22Rv1 (cell line): Measurements from ENCODE around the gene KASH5.
A peak's percentile ranks its signal among the peaks of the same experiment; 100 is the strongest.

Experiments used
- H3K27ac ChIP-seq: fragments of 450-650 bp; 2 replicates; pipeline ENCODE4 v1.5.1; 2017
- ZFX ChIP-seq: fragments of 450-650 bp; IDR thresholded peaks from 2 replicates; pipeline ENCODE4 v1.6.1; 2017; ENCODE audit warnings: antibody characterized with exemption, borderline replicate concordance
- TF ChIP-seq, protein P1 (sequence below): fragments of 450-650 bp; IDR thresholded peaks from 2 replicates; pipeline ENCODE4 v1.5.1; 2017; ENCODE audit warnings: mild to moderate bottlenecking

KASH5 gene

DNA sequence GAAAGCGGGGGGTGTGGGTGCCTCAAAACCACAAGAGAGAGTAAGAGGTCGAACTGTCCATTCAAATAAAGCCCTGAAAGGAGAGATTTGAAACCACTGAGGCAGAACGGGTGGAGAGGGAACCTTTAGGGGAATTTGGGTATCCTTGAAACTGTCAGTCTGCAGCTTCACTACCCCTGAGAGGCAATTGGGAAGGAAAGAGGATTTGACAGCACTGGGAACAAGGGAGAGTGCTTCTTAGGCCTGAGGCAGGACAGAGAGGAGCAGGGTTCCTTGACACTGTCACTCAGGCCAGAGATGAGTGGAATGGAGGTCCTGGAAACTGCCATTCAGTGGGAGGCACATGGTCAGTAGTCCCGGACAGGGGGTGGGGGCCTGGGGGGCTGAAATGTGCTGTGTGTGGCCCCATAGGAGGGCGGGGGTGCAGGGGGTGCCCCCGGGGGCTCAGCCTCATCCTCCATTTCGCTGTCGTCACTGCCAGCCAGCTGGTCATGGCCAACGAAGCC is 42.2 kb downstream of the KASH5 start:
- TF ChIP-seq ZFX = no peak
- TF ChIP-seq, protein P1, sequence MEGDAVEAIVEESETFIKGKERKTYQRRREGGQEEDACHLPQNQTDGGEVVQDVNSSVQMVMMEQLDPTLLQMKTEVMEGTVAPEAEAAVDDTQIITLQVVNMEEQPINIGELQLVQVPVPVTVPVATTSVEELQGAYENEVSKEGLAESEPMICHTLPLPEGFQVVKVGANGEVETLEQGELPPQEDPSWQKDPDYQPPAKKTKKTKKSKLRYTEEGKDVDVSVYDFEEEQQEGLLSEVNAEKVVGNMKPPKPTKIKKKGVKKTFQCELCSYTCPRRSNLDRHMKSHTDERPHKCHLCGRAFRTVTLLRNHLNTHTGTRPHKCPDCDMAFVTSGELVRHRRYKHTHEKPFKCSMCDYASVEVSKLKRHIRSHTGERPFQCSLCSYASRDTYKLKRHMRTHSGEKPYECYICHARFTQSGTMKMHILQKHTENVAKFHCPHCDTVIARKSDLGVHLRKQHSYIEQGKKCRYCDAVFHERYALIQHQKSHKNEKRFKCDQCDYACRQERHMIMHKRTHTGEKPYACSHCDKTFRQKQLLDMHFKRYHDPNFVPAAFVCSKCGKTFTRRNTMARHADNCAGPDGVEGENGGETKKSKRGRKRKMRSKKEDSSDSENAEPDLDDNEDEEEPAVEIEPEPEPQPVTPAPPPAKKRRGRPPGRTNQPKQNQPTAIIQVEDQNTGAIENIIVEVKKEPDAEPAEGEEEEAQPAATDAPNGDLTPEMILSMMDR = no peak
- H3K27ac ChIP-seq = peak overlapping the region; percentile 33

DNA sequence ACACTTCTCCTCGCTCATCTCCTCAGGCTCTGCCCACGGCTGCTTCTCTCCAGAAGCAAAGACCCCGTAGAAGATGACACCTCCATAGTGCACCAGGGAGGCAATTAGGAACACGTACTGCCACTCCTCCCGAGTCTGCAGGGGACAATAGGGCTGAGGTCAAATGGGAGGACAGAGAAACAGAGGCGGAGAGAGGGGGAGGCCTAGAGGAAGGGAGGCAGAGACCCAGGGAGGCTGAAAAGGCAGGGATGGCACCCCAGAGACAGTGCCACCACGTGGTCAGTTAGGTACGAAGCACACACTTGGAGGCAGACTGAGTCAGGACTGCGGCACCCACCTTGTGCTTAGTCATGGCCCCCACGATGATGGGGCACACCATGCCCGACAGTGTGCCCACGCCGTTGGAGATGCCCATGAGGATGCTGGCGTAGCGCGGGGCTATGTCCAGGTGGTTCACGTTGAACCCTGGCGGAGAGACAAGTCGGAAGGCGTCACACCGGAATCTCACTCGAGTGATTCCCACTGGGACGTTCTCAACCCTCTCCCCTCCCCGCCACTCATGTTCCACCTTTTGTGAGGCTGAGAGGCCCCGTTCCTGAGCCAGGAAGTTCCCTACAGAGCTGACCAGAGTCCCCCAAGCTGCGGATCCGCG is 42.8 kb downstream of the KASH5 start:
- no peak for TF ChIP-seq ZFX
- TF ChIP-seq, protein P1 = peak; percentile 58
- peak overlapping the region; percentile 59 for H3K27ac ChIP-seq

DNA sequence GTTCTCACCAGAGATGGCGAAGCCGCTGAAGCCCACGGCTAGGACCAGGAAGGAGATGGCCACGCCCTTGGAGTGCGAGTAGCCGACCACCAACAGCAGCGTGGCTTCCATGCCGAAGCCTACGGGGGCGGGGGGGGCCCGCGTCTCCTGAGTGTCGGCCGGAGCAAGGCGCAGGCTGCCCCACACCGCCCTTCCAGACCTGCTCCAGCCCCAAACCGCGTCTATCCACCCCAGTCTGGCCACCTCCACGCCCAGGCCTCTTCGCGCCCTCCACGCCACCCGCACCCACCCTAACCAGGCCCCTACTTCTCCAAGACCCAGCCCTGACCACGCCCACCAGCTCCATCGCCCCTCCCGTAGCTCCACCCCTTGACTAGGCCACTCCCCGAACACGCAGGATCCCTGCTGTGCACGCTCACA is 43.3 kb downstream of the KASH5 start:
- peak overlapping the region; percentile 59 for H3K27ac ChIP-seq
- TF ChIP-seq, protein P1 = no peak
- TF ChIP-seq ZFX = no peak

DNA sequence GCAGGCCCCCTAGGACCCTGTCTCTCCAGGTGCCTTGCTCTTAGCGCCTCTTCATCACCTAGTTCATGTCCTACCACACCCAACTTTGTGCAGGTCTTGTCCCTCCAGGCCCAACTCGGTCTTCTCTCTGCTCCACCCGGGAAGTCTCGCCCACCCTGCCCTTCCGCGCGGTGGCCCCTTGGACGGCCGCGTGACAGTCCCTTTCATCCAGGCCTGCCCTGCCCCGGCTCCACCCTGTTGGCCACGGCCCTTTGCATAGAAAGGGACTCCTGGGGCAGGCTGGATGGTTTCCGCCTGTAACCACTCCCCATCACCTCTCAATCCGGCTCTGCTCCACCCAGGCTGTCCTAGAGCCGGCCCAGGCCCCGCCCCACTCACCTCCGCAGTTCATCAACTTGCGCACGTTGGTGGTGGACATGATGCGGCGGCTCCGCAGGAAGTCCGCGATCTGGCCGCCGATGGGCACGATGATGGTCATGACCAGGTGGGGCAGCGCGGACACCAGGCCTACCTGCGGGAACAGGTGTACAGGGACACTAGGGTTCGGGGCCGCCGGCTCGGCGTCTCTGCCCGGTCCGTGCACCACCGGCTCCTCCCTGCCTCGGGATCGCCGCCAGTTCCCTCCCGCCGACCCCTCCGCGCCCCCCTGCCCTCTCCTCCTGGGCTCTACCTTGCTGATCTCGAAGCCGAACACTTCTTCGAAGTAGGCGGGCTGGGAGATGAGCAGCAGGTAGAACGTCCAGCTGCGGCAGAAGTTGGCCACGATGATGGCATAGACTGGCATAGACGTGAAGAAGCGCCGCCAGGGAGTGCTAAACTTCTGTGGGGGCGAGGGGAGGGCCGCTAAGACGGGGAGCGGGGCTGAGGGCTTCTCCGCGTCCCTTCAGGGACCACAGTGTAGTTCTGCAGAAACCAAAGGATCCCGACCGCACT is 44.4 kb downstream of the KASH5 start:
- TF ChIP-seq, protein P1 = peak; percentile 22; the same call in 1 of the 2 replicates
- no peak for TF ChIP-seq ZFX
- peak overlapping the region; percentile 59 for H3K27ac ChIP-seq

DNA sequence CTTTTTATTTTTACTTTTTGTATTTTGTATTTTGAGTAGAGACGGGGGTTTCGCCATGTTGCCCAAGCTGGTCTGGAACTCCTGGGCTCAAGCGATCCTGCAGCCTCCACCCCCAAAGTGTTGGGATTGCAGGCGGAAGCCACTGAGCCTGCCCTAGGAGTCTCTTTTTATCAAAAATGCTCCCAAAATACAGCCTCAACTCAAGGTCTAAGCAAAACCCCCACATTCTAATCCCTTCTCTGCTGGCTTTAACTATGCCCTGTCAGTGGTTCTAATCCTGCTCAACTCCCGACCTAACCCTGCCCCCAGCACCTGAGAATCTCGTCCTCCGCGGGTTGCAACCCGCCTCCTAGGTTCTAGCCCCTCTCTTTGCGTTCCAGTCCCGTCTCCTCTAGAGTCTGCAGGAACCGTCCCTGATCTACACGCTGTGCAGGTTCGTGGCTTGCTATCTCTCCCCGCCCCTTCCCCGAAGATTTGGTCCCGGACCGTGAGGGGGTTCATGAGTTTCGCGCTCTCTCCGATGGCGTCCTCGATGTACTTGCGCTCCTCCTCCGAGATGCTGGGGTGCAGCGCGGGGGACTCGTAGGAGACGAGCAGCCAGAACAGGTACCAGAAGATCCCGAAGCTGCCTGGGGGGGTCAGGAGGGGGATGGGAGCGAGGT is 45.3 kb downstream of the KASH5 start:
- no peak overlapping the region for H3K27ac ChIP-seq
- TF ChIP-seq ZFX = no peak
- TF ChIP-seq, protein P1 = no peak

DNA sequence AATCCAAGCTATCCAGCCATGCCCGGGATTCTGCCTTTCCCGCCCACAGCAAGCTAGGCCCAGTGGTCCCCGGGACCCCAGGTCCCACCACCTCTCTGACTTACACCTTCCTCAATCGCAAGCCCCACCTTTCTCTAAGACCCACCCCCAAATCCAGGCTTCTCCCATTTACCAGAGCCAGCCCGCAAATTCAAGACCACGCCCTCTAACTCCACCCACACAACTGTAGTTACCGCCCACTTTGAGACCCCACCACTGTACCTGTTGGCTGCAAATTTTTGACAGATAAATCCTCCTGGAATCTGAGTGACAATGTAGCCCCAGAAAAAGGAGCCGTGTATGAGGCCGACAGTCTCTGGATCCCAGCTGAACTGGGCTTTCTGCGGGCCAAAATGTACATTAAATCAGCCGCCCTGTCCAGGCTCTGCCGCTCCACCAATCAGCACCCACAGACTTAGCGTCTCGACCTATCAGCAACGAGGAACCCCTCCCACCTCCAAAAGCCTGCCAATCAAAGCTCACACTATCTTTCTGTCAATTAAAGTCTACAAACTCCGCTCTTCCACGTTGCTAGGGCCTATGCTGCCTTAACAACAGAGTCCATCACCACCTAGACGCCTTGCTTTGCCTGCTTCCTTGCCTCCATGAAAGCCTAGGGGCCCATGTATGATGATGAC is 47.0 kb downstream of the KASH5 start:
- TF ChIP-seq, protein P1 = no peak
- TF ChIP-seq ZFX = no peak
- peak overlapping the region; percentile 51 for H3K27ac ChIP-seq
